HepG2 (cell line): ENCODE data around the gene FNDC3A. TPM values are rescaled to one million over a fixed set of nuclear protein-coding genes. Genes with fewer than 3 reads are reported as not detected.
A peak's percentile ranks its signal among the peaks of the same experiment; 100 is the strongest.

Source experiments
- ATAC-seq: fragments of 200-7000 bp; cut with Tn5 transposase; 3 replicates; pipeline ENCODE4 v1.9.1; 2020; ENCODE audit warnings: mild to moderate bottlenecking, moderate library complexity
- BruUV-seq: library from RNA; stranded (reverse); fragments of 400-500 nt; replicated peaks from 2 replicates; lab custom pipeline; 2021; lab: Mats Ljungman, UMichigan
- CTCF ChIA-PET: fragments of 300-600 bp; formaldehyde crosslinking; extraction: SDS; loops from one replicate; lab custom pipeline; 2021; ENCODE audit warnings: low total read pairs, inconsistent platforms, low intra/inter-chr PET ratio; lab: Yijun Ruan, JAX
- POLR2A ChIA-PET: fragments of 350-600 bp; sonication (Branson Sonifier 250); formaldehyde crosslinking; loops from one replicate; lab custom pipeline; 2020; ENCODE audit warnings: antibody characterized with exemption, inconsistent platforms; lab: Yijun Ruan, JAX
- DNase-seq: peaks from one replicate; pipeline ENCODE4 v3.0.0-alpha.2; 2015; ENCODE audit warnings: low spot score
- FAIRE-seq: peaks from 3 replicates; lab custom pipeline; 2011; peaks lifted over from hg19 to GRCh38; lab: Jason Lieb, UNC
- H2AFZ ChIP-seq: one replicate; pipeline ENCODE4 v1.6.1; 2011; ENCODE audit warnings: low read length, inconsistent platforms
- H3K27ac ChIP-seq: fragments of 300-600 bp; 3 replicates; pipeline ENCODE4 v1.8.0; 2011; ENCODE audit warnings: mixed run types, mild to moderate bottlenecking, mixed read lengths, low read length, inconsistent platforms; ENCODE audit not compliant: insufficient read depth; ENCODE audit errors: extremely low read length
- H3K27me3 ChIP-seq, 2 experiments: fragments of 200-600 bp in 1 of 2; 2 replicates in 1 of 2; 3 replicates in 1 of 2; pipeline versions ENCODE4 v1.6.0 to v1.8.0; 2011; ENCODE audit warnings: low read length in 2 of 2, mild to moderate bottlenecking in 2 of 2, moderate library complexity in 2 of 2, inconsistent platforms in 1 of 2; ENCODE audit not compliant: insufficient read depth in 2 of 2, control insufficient read depth in 1 of 2
- H3K36me3 ChIP-seq, 2 experiments: fragments of 200-600 bp in 1 of 2; replicated peaks in 1 of 2; 2 replicates in 1 of 2; 3 replicates in 1 of 2; pipeline versions ENCODE4 v1.5.1 to v1.8.0; 2011; ENCODE audit warnings: low read length in 2 of 2, inconsistent platforms in 1 of 2; ENCODE audit not compliant: insufficient read depth in 2 of 2, control insufficient read depth in 1 of 2
- H3K4me1 ChIP-seq: 2 replicates; pipeline ENCODE4 v1.5.1; 2012; ENCODE audit warnings: low read length, inconsistent platforms; ENCODE audit not compliant: insufficient read depth
- H3K4me2 ChIP-seq: 2 replicates; pipeline ENCODE4 v1.6.0; 2011; ENCODE audit warnings: low read depth, low read length, inconsistent platforms
- H3K4me3 ChIP-seq, 3 experiments: fragments of 200-600 bp in 1 of 3; sonication (generic), shearing (Covaris generic) in 1 of 3; replicated peaks in 1 of 3; 2 replicates each; pipeline ENCODE4 v1.5.1; 2011 to 2016; ENCODE audit warnings: low read length in 3 of 3, inconsistent platforms in 2 of 3, low read depth in 2 of 3, mild to moderate bottlenecking in 2 of 3, control low read depth in 1 of 3, mixed read lengths in 1 of 3; ENCODE audit not compliant: insufficient read depth in 1 of 3
- H3K79me2 ChIP-seq: one replicate; pipeline ENCODE4 v1.6.1; 2011; ENCODE audit warnings: low read length, inconsistent platforms; ENCODE audit not compliant: insufficient read depth
- H3K9ac ChIP-seq: 2 replicates; pipeline ENCODE4 v1.6.0; 2011; ENCODE audit warnings: mild to moderate bottlenecking, low read depth, low read length, inconsistent platforms; ENCODE audit not compliant: insufficient read depth
- H3K9me3 ChIP-seq: 2 replicates; pipeline ENCODE4 v1.5.1; 2012; ENCODE audit warnings: mild to moderate bottlenecking, low read length
- H4K20me1 ChIP-seq: 2 replicates; pipeline ENCODE4 v1.6.0; 2011; ENCODE audit warnings: inconsistent platforms, mild to moderate bottlenecking, low read length, moderate library complexity; ENCODE audit not compliant: insufficient read depth
- ATM ChIP-seq: fragments of 450-650 bp; IDR thresholded peaks from 2 replicates; pipeline ENCODE4 v1.7.1; 2017; ENCODE audit warnings: mild to moderate bottlenecking, borderline replicate concordance
- CHCHD3 ChIP-seq: sonication (generic); formaldehyde crosslinking; IDR thresholded peaks from 2 replicates; pipeline ENCODE4 v1.8.0; 2022; ENCODE audit warnings: mild to moderate bottlenecking, missing genetic modification reagents, moderate library complexity
- EP300 ChIP-seq, 3 experiments: sonication (generic) in 1 of 3; formaldehyde crosslinking in 1 of 3; IDR thresholded peaks; 2 replicates each; pipeline versions ENCODE4 v1.5.1 to v1.6.1; 2011 to 2020; ENCODE audit warnings: low read depth in 2 of 3, low read length in 2 of 3, borderline replicate concordance in 1 of 3, improper control_type of control experiment in 1 of 3, mild to moderate bottlenecking in 1 of 3, missing genetic modification reagents in 1 of 3, moderate library complexity in 1 of 3
- HES4 ChIP-seq: sonication (generic); formaldehyde crosslinking; IDR thresholded peaks from 2 replicates; pipeline ENCODE4 v1.9.0; 2021; ENCODE audit warnings: mild to moderate bottlenecking, missing genetic modification reagents, borderline replicate concordance
- KDM4B ChIP-seq: sonication (generic); formaldehyde crosslinking; IDR thresholded peaks from 2 replicates; pipeline ENCODE4 v1.4.0; 2020; ENCODE audit warnings: missing genetic modification reagents
- MIER2 ChIP-seq: IDR thresholded peaks from 2 replicates; pipeline ENCODE4 v1.6.1; 2016; ENCODE audit warnings: missing biosample characterization, missing genetic modification reagents
- NR2C2 ChIP-seq: sonication (generic); formaldehyde crosslinking; IDR thresholded peaks from 2 replicates; pipeline ENCODE4 v1.4.0; 2020; ENCODE audit warnings: missing genetic modification reagents, mild to moderate bottlenecking, moderate library complexity, borderline replicate concordance
- ZBTB20 ChIP-seq: sonication (generic); formaldehyde crosslinking; IDR thresholded peaks from 2 replicates; pipeline ENCODE4 v1.8.1; 2023; ENCODE audit warnings: missing genetic modification reagents, low read depth, mild to moderate bottlenecking, borderline replicate concordance
- ZHX1 ChIP-seq: sonication (generic); formaldehyde crosslinking; IDR thresholded peaks from 2 replicates; pipeline ENCODE4 v1.8.1; 2022; ENCODE audit warnings: low read depth, mild to moderate bottlenecking, missing genetic modification reagents
- ZNF10 ChIP-seq: sonication (generic); formaldehyde crosslinking; IDR thresholded peaks from 2 replicates; pipeline ENCODE4 v1.4.0; 2020; ENCODE audit warnings: mild to moderate bottlenecking, low read depth, missing genetic modification reagents, borderline replicate concordance
- ZNF572 ChIP-seq: sonication (generic); formaldehyde crosslinking; IDR thresholded peaks from 2 replicates; pipeline ENCODE4 v1.5.1; 2020; ENCODE audit warnings: mild to moderate bottlenecking, missing genetic modification reagents
- ZNF772 ChIP-seq: sonication (generic); formaldehyde crosslinking; IDR thresholded peaks from 2 replicates; pipeline ENCODE4 v1.5.0; 2020; ENCODE audit warnings: mild to moderate bottlenecking, missing genetic modification reagents
- WGBS: methylation state at CpG from one replicate; pipeline ENCODE4 v1.1.6; 2017; ENCODE audit warnings: low lambda C conversion rate; 5-methylcytosine and 5-hydroxymethylcytosine counted together
- in situ Hi-C: cut with HindIII; loops from 2 replicates; pipeline ENCODE4 v1.10.0; 2017; ENCODE audit warnings: low pct_unique_long_range_greater_than_20kb; ENCODE audit not compliant: extremely low pct_ligation_motif_present
- intact Hi-C: fragments of 100-400 bp; cut with micrococcal nuclease; formaldehyde crosslinking; loops from one replicate; pipeline ENCODE4 v1.10.0; 2022; ENCODE audit not compliant: unreplicated experiment
- polyA plus RNA-seq, 8 experiments: library from polyadenylated mRNA; depleted of rRNA in 3 of 8; stranded (reverse) in 7 of 8; unstranded in 1 of 8; fragments of >200 nt; fragmentation: Illumina TruSeq in 4 of 8; extraction: Trizol in 4 of 8; gene quantifications; 2 replicates each; pipeline versions ENCODE4 v1.2.1 to v1.2.3, GENCODE V29; 2011 to 2016; ENCODE audit warnings: low read depth in 4 of 8, missing spikeins in 1 of 8, mixed read lengths in 1 of 8; ENCODE audit not compliant: insufficient read depth in 1 of 8
- total RNA-seq, 5 experiments: library from RNA; depleted of rRNA; stranded (reverse); fragments of >200 nt; fragmentation: Illumina TruSeq; extraction: Trizol; gene quantifications; 2 replicates each; pipeline ENCODE4 v1.2.3, GENCODE V29; 2016; ENCODE audit warnings: low read depth in 1 of 5
- TF ChIP-seq, protein P1 (sequence below): sonication (generic); formaldehyde crosslinking; IDR thresholded peaks from 2 replicates; pipeline ENCODE4 v1.5.1; 2020; ENCODE audit warnings: missing genetic modification reagents, mild to moderate bottlenecking, borderline replicate concordance
- TF ChIP-seq, protein P2 (sequence below): sonication (generic); formaldehyde crosslinking; conservative IDR thresholded peaks from 2 replicates; pipeline ENCODE4 v1.8.0; 2022; ENCODE audit warnings: low read depth, missing genetic modification reagents

Gene FNDC3A
- total and polyA plus RNA-seq, 2 of the 13 experiments (the other 11 are each of a cell fraction or from before 2014, with no cell fraction given), result 36.7 to 39.3 TPM

DNA sequence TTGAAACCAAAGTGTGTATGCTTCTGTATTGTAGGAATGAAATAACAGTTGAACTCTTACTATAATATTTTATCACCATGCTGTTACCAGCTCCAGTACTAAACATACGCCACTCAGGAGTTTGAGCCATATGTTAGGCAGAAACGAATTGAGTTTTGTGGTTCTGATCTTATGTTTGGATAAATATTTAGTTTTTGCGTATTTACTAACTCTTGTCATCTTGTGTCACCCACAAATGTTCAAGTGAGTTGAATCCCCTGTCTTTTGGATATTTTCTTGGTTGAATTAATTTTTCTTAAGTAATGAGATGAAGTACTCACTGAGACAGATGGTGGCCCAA lies 1.5 kb downstream of the FNDC3A start (continued):
- TF ChIP-seq, protein P1, sequence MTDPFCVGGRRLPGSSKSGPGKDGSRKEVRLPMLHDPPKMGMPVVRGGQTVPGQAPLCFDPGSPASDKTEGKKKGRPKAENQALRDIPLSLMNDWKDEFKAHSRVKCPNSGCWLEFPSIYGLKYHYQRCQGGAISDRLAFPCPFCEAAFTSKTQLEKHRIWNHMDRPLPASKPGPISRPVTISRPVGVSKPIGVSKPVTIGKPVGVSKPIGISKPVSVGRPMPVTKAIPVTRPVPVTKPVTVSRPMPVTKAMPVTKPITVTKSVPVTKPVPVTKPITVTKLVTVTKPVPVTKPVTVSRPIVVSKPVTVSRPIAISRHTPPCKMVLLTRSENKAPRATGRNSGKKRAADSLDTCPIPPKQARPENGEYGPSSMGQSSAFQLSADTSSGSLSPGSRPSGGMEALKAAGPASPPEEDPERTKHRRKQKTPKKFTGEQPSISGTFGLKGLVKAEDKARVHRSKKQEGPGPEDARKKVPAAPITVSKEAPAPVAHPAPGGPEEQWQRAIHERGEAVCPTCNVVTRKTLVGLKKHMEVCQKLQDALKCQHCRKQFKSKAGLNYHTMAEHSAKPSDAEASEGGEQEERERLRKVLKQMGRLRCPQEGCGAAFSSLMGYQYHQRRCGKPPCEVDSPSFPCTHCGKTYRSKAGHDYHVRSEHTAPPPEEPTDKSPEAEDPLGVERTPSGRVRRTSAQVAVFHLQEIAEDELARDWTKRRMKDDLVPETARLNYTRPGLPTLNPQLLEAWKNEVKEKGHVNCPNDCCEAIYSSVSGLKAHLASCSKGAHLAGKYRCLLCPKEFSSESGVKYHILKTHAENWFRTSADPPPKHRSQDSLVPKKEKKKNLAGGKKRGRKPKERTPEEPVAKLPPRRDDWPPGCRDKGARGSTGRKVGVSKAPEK (CRISPR knock-in tag), result no peak
- TF ChIP-seq MIER2 (no peak), ZNF572 (no peak), NR2C2 (CRISPR knock-in tag) (no peak), KDM4B (CRISPR knock-in tag) (no peak), EP300 (IDR thresholded peaks at IDR 0.05; ENCODE audit: low read depth in 2 of 2, low read length in 2 of 2) (no peak), EP300 (CRISPR knock-in tag; IDR thresholded peaks at IDR 0.05; ENCODE audit: borderline replicate concordance) (no peak), ZNF10 (no peak), HES4 (CRISPR knock-in tag) (no peak)

- Histone ChIP-seq H3K4me3 (peak overlapping the region; percentile 88 to 92 (median 88); a peak in 5 of 6 replicates), H2AFZ (no peak overlapping the region), H3K4me1 (peaks cover 48% of the 10 kb centered on the region), H3K9ac (peak overlapping the region; percentile 83), H3K4me2 (peak overlapping the region; percentile 92), H3K27ac (no peak overlapping the region), H3K27me3 (no peaks in the 10 kb centered on the region), H4K20me1 (peaks cover 7% of the 10 kb centered on the region; the same call in 1 of the 2 replicates), H3K9me3 (peaks cover 8% of the 10 kb centered on the region; the same call in 1 of the 2 replicates), H3K36me3 (no peaks in the 10 kb centered on the region), H3K79me2 (peaks cover 64% of the 10 kb centered on the region)
- WGBS, result 35% methylated on average over 3 of the region's 3 CpGs
- no TSS peak for BruUV-seq
- DNase-seq (no peak), ATAC-seq (no peak), FAIRE-seq (no peak)
- ChIA-PET POLR2A (no interaction called here), CTCF (no interaction called here)
- in situ Hi-C loops (no loop called here), intact Hi-C loops (loop anchor here (10.0 kb wide), 1 partner anchor 137 kb away; no protein-coding TSS in a partner anchor)
- TF ChIP-seq CHCHD3 (CRISPR knock-in tag) (no peak), ZHX1 (no peak), ATM (no peak), ZNF772 (no peak), ZBTB20 (no peak)
- TF ChIP-seq, protein P2, sequence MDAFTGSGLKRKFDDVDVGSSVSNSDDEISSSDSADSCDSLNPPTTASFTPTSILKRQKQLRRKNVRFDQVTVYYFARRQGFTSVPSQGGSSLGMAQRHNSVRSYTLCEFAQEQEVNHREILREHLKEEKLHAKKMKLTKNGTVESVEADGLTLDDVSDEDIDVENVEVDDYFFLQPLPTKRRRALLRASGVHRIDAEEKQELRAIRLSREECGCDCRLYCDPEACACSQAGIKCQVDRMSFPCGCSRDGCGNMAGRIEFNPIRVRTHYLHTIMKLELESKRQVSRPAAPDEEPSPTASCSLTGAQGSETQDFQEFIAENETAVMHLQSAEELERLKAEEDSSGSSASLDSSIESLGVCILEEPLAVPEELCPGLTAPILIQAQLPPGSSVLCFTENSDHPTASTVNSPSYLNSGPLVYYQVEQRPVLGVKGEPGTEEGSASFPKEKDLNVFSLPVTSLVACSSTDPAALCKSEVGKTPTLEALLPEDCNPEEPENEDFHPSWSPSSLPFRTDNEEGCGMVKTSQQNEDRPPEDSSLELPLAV (CRISPR knock-in tag), result no peak
Observed at GRCh38 chr13:48977973-48978372, 2.3 kb downstream of the FNDC3A start.
